H9 (cell line): ENCODE data around the gene NAA50. TPM values are rescaled to one million over a fixed set of nuclear protein-coding genes. Genes with fewer than 3 reads are reported as not detected.

ENCODE experiments used
- DNase-seq: peaks from one replicate; pipeline ENCODE4 v3.0.0-alpha.2; 2017
- H2AFZ ChIP-seq: one replicate; pipeline ENCODE4 v1.6.1; 2013; ENCODE audit warnings: mild to moderate bottlenecking, low read length, control low read depth, moderate library complexity
- H2AK5ac ChIP-seq: 2 replicates; pipeline ENCODE4 v1.6.1; 2013; ENCODE audit warnings: low read length, control low read depth, mixed read lengths; ENCODE audit not compliant: insufficient read length
- H2BK120ac ChIP-seq: one replicate; pipeline ENCODE4 v1.6.1; 2013; ENCODE audit warnings: low read depth, mild to moderate bottlenecking, low read length, control low read depth, inconsistent platforms; ENCODE audit not compliant: poor library complexity, severe bottlenecking
- H2BK12ac ChIP-seq: 2 replicates; pipeline ENCODE4 v1.6.1; 2013; ENCODE audit warnings: low read length, control low read depth, mixed read lengths, low read depth; ENCODE audit not compliant: insufficient read length
- H2BK15ac ChIP-seq: 2 replicates; pipeline ENCODE4 v1.6.1; 2013; ENCODE audit warnings: low read depth, low read length, control low read depth
- H2BK20ac ChIP-seq: one replicate; pipeline ENCODE4 v1.6.1; 2013; ENCODE audit warnings: low read depth, mild to moderate bottlenecking, low read length, control low read depth, inconsistent platforms; ENCODE audit not compliant: poor library complexity, severe bottlenecking
- H2BK5ac ChIP-seq: 2 replicates; pipeline ENCODE4 v1.6.1; 2013; ENCODE audit warnings: low read length, control low read depth, mixed read lengths; ENCODE audit not compliant: insufficient read length
- H3K14ac ChIP-seq: 2 replicates; pipeline ENCODE4 v1.6.1; 2013; ENCODE audit warnings: low read length, control low read depth; ENCODE audit not compliant: insufficient read depth
- H3K18ac ChIP-seq: 2 replicates; pipeline ENCODE4 v1.6.1; 2013; ENCODE audit warnings: low read depth, mild to moderate bottlenecking, mixed read lengths, low read length, control low read depth; ENCODE audit not compliant: insufficient read length
- H3K23ac ChIP-seq: 2 replicates; pipeline ENCODE4 v1.6.1; 2013; ENCODE audit warnings: low read length, control low read depth, mixed read lengths, low read depth; ENCODE audit not compliant: insufficient read length
- H3K23me2 ChIP-seq: 2 replicates; pipeline ENCODE4 v1.6.1; 2013; ENCODE audit warnings: low read depth, mild to moderate bottlenecking, mixed read lengths, low read length, control low read depth; ENCODE audit not compliant: insufficient read length, poor library complexity, severe bottlenecking
- H3K27ac ChIP-seq: 2 replicates; pipeline ENCODE4 v1.5.1; 2013; ENCODE audit warnings: low read length, control low read depth, mixed read lengths, low read depth; ENCODE audit not compliant: insufficient read length
- H3K27me3 ChIP-seq: 2 replicates; pipeline ENCODE4 v1.6.1; 2013; ENCODE audit warnings: low read length, control low read depth, inconsistent platforms; ENCODE audit not compliant: insufficient read depth
- H3K4ac ChIP-seq: 2 replicates; pipeline ENCODE4 v1.6.1; 2013; ENCODE audit warnings: low read depth, mild to moderate bottlenecking, control low read depth, inconsistent platforms, low read length, moderate library complexity
- H3K4me1 ChIP-seq: 2 replicates; pipeline ENCODE4 v1.6.1; 2013; ENCODE audit warnings: low read length, control low read depth, inconsistent platforms; ENCODE audit not compliant: insufficient read depth
- H3K4me2 ChIP-seq: 2 replicates; pipeline ENCODE4 v1.6.1; 2013; ENCODE audit warnings: low read length, control low read depth, mixed read lengths; ENCODE audit not compliant: insufficient read length, insufficient read depth
- H3K56ac ChIP-seq: 2 replicates; pipeline ENCODE4 v1.6.1; 2013; ENCODE audit warnings: low read depth, mild to moderate bottlenecking, mixed read lengths, low read length, control low read depth; ENCODE audit not compliant: insufficient read length
- H3K79me1 ChIP-seq: 2 replicates; pipeline ENCODE4 v1.6.1; 2013; ENCODE audit warnings: low read depth, mild to moderate bottlenecking, moderate library complexity, low read length, control low read depth, inconsistent platforms; ENCODE audit not compliant: insufficient read depth, poor library complexity, severe bottlenecking
- H3K79me2 ChIP-seq: 2 replicates; pipeline ENCODE4 v1.6.1; 2013; ENCODE audit warnings: low read length, control low read depth, inconsistent platforms; ENCODE audit not compliant: insufficient read depth
- H3K9ac ChIP-seq: 2 replicates; pipeline ENCODE4 v1.6.1; 2013; ENCODE audit warnings: low read length, control low read depth, mixed read lengths; ENCODE audit not compliant: insufficient read length; ENCODE audit errors: extremely low read depth
- H3K9me3 ChIP-seq: one replicate; pipeline ENCODE4 v1.6.1; 2013; ENCODE audit warnings: low read depth, low read length, inconsistent platforms; ENCODE audit not compliant: control insufficient read depth
- H3T11ph ChIP-seq: one replicate; pipeline ENCODE4 v1.6.1; 2013; ENCODE audit warnings: mild to moderate bottlenecking, low read length, control low read depth, inconsistent platforms
- H4K20me1 ChIP-seq: one replicate; pipeline ENCODE4 v1.6.1; 2013; ENCODE audit not compliant: control insufficient read depth, insufficient read length, insufficient read depth
- H4K5ac ChIP-seq: 2 replicates; pipeline ENCODE4 v1.6.1; 2013; ENCODE audit warnings: low read depth, mild to moderate bottlenecking, mixed read lengths, low read length, control low read depth; ENCODE audit not compliant: insufficient read length
- H4K8ac ChIP-seq: replicated peaks from 2 replicates; pipeline ENCODE4 v1.6.1; 2013; ENCODE audit warnings: low read length, control low read depth, mixed read lengths, low read depth; ENCODE audit not compliant: insufficient read length
- H4K91ac ChIP-seq: 2 replicates; pipeline ENCODE4 v1.6.1; 2013; ENCODE audit warnings: low read depth, mild to moderate bottlenecking, moderate library complexity, mixed read lengths, low read length, control low read depth; ENCODE audit not compliant: insufficient read length
- H3K27ac Mint-ChIP-seq, 3 experiments: 2 replicates in 2 of 3; 3 replicates in 1 of 3; pipeline ENCODE4 v1.8.0; 2020 to 2021; ENCODE audit warnings: mixed read lengths in 3 of 3, mild to moderate bottlenecking in 1 of 3, moderate library complexity in 1 of 3
- H3K27me3 Mint-ChIP-seq: 2 replicates; pipeline ENCODE4 v1.8.0; 2021; ENCODE audit warnings: low read depth, mild to moderate bottlenecking, moderate library complexity, mixed read lengths
- H3K36me3 Mint-ChIP-seq, 3 experiments: 2 replicates in 2 of 3; 3 replicates in 1 of 3; pipeline ENCODE4 v1.8.0; 2020 to 2021; ENCODE audit warnings: low read depth in 3 of 3, mixed read lengths in 3 of 3; ENCODE audit not compliant: insufficient read depth in 1 of 3
- H3K4me1 Mint-ChIP-seq, 2 experiments: 2 replicates each; pipeline ENCODE4 v1.8.0; 2020; ENCODE audit warnings: mixed read lengths in 2 of 2
- H3K4me3 Mint-ChIP-seq, 2 experiments: 2 replicates in 1 of 2; 3 replicates in 1 of 2; pipeline ENCODE4 v1.8.0; 2020 to 2021; ENCODE audit warnings: mild to moderate bottlenecking in 2 of 2, mixed read lengths in 2 of 2, moderate library complexity in 1 of 2
- H3K9me3 Mint-ChIP-seq, 2 experiments: 2 replicates in 1 of 2; 3 replicates in 1 of 2; pipeline ENCODE4 v1.8.0; 2020; ENCODE audit warnings: mild to moderate bottlenecking in 2 of 2, mixed read lengths in 2 of 2, moderate library complexity in 1 of 2
- WGBS: extraction: QIAGEN DNeasy Blood & Tissue Kit; methylation state at CpG from one replicate; pipeline ENCODE4 v1.1.7; 2013; ENCODE audit warnings: missing lambda C conversion rate, low lambda C conversion rate, mixed read lengths; ENCODE audit not compliant: insufficient read length; ENCODE audit errors: extremely low coverage; 5-methylcytosine and 5-hydroxymethylcytosine counted together
- total RNA-seq: library from RNA; stranded (reverse); gene quantifications from 2 replicates; pipeline ENCODE4 v1.2.1, GENCODE V29; 2021
- TF ChIP-seq, protein P1 (sequence below): fragments of 200-600 bp; sonication (generic); conservative IDR thresholded peaks from 3 replicates; pipeline ENCODE4 v1.8.0; 2021; ENCODE audit warnings: antibody characterized with exemption, mild to moderate bottlenecking

Gene NAA50
- total RNA-seq, 1 experiment from 2014 or later = 216 TPM

DNA sequence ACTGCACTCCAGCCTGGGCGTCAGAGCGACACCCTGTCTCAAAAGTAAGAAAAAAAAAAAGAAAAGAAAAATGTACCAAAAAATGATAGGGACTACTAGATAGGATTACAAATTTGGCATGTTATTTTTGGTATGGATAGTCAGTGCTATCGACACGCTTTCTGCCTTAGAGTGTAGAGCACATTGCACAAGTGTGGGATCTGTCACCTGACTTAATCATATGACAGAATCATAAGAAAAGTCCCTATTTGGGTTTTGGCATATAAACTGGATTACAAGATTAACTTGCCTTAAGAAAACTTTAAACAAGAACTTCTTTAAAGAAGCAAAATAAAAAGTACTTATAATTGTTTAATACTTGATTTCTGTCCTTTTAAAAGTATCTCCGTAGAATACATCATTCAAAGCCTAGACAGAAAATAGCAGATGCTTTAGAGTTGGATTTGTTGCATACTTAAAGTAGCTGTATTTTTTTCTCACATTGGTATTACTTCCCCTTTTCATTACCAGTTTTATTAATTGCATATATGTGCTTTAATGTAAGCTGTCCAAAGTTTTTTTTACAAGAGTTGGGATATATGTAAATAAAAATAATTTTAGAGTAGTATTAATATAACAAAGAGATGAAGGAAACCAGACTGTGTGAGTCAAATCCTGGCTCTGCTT is 8.6 kb upstream of the NAA50 start:
- no peaks in the 10 kb centered on the region for H3K27me3 Mint-ChIP-seq
- no peaks in the 10 kb centered on the region for H3K23me2 ChIP-seq
- H3K36me3 Mint-ChIP-seq = peaks cover 10 to 14% (median 12%) of the 10 kb centered on the region in 3 experiments; a peak in 6 of 7 replicates
- H4K8ac ChIP-seq = no peak overlapping the region
- no peak overlapping the region for H3K56ac ChIP-seq
- H3K27me3 ChIP-seq = no peaks in the 10 kb centered on the region
- H2BK12ac ChIP-seq = no peak overlapping the region
- H2AFZ ChIP-seq = no peak overlapping the region
- H2BK5ac ChIP-seq = no peak overlapping the region
- no peak overlapping the region for H2AK5ac ChIP-seq
- no peak overlapping the region for H3K4me3 Mint-ChIP-seq
- H3K9me3 Mint-ChIP-seq = peaks cover 4 to 10% of the 10 kb centered on the region in 2 experiments
- no peak overlapping the region for H2BK20ac ChIP-seq
- no peaks in the 10 kb centered on the region for H3K79me1 ChIP-seq
- no peak overlapping the region for H3K27ac Mint-ChIP-seq
- no peak overlapping the region for H2BK120ac ChIP-seq
- no peak overlapping the region for H4K91ac ChIP-seq
- H3K4me1 ChIP-seq = no peaks in the 10 kb centered on the region
- no CpG with 5 or more reads among the region's 5 CpGs for WGBS
- no peaks in the 10 kb centered on the region for H3K9me3 ChIP-seq
- H3K4me1 Mint-ChIP-seq = peaks cover 11 to 12% of the 10 kb centered on the region in 2 experiments
- no peak overlapping the region for H3K4me2 ChIP-seq
- H3K4ac ChIP-seq = no peak overlapping the region
- no peak for DNase-seq
- H4K5ac ChIP-seq = no peak overlapping the region
- no peak overlapping the region for H3K9ac ChIP-seq
- peaks cover 2% of the 10 kb centered on the region; the same call in 1 of the 2 replicates for H3K79me2 ChIP-seq
- TF ChIP-seq, protein P1, sequence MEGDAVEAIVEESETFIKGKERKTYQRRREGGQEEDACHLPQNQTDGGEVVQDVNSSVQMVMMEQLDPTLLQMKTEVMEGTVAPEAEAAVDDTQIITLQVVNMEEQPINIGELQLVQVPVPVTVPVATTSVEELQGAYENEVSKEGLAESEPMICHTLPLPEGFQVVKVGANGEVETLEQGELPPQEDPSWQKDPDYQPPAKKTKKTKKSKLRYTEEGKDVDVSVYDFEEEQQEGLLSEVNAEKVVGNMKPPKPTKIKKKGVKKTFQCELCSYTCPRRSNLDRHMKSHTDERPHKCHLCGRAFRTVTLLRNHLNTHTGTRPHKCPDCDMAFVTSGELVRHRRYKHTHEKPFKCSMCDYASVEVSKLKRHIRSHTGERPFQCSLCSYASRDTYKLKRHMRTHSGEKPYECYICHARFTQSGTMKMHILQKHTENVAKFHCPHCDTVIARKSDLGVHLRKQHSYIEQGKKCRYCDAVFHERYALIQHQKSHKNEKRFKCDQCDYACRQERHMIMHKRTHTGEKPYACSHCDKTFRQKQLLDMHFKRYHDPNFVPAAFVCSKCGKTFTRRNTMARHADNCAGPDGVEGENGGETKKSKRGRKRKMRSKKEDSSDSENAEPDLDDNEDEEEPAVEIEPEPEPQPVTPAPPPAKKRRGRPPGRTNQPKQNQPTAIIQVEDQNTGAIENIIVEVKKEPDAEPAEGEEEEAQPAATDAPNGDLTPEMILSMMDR = no peak
- H4K20me1 ChIP-seq = no peaks in the 10 kb centered on the region
- no peak overlapping the region for H3K23ac ChIP-seq
- H2BK15ac ChIP-seq = no peak overlapping the region
- H3K27ac ChIP-seq = no peak overlapping the region
- H3K18ac ChIP-seq = no peak overlapping the region
- no peak overlapping the region for H3T11ph ChIP-seq
- H3K14ac ChIP-seq = no peak overlapping the region
